ENCODE results near the gene BMP7.

DNA sequence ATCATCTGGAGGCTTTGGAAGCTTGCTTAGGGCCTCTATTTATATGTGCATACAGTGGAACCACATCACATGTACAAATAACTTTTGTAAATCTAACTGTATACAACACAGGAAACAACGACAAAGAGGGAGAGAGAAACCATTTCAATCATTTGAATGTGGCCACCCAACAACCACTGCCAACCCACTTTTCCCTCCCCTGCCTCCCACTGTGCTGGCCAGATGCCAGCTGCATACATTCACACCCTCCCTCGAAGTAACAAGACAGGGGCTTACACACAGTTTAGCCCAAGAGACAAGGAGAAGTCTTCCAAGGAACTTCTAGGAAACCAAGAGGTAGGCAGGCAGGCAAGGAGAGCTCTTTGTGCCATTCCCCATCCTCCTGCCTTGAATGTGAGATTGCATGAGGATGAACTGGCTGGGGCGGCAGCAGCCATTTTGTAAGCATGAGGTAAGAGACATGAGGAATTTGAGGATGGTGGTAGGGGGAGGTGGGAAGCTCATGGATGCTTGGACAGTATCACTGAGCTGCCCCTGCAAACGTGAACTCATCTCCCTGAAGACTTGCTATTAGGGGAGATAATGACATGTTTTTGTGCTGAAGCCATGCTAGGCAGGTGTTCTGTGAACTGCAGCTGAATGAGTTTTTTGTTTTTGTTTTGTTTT lies 18.2 kb downstream of the BMP7 start:
- TF ChIP-seq EZH2 (IDR thresholded peaks at IDR 0.05) (no peak), POLR2AphosphoS5 (IDR thresholded peaks at IDR 0.05; ENCODE audit: borderline replicate concordance, low read depth, low read length) (no peak), FOXP2 (optimal IDR thresholded peaks at IDR 0.05; ENCODE audit: control extremely low read depth, extremely low read length, insufficient read depth) (no peak)
